Midbrain (tissue), 1 donor: ENCODE measurements around the gene PRM2.
"Not testable (repeated sequence)": the region's sequence is repeated elsewhere in the genome, so short reads cannot be mapped to it uniquely, and the experiment has no call there.

ENCODE experiments used
- DNase-seq: peaks from one replicate; lab custom pipeline; 2025; lab: John Stamatoyannopoulos, UW

PRM2 gene

DNA sequence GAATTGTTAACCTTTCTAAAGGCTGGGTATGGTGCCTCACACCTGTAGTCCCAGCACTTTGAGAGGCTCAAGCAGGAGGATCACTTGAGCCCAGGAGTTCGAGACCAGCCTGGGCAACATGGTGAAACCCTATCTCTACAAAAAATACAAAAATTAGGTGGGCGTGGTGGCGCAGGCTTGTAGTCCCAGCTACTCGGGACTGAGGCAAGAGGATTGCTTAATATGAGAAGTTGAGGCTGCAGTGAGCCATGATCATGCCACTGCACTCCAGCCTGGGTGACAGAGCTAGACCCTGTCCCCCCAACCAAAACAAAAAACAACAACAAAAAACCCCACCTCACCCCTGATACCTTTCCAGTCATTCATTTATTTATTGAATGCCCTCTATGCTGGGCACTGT lies 13.4 kb upstream of the PRM2 start:
- DNase-seq, result not testable (repeated sequence)

DNA sequence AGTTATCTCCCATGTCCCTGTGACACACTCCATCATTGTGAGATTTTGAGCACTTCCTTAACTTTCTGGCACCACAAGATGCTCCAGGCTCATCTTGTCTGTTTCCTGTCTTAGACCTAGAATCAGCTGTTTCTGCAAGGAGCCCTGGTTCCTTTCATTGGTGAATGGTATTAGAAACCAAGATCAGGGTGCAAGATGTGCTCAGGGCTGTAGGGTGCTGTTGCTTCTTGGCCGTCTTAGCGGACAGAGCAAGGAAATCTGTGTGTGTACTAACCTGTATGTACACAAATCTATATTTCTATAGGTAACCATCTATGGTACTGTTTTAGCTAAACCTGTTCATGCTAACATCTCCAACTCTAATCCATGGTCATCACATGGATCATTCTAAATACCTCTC lies 12.9 kb upstream of the PRM2 start:
- DNase-seq, result no peak

GRCh38 chr16:11285842-11286241 lies 9.6 kb upstream of the PRM2 start:
- DNase-seq, result no peak

- DNase-seq, result no peak
Observed at GRCh38 chr16:11283820-11284248, 7.6 kb upstream of the PRM2 start.

GRCh38 chr16:11280616-11281522 lies 4.6 kb upstream of the PRM2 start, which contains the start of gene PRM1:
PRM1 (minus strand) TSS chr16:11281330; CDS start chr16:11281238, 92 bp downstream.
- DNase-seq, result no peak

DNA sequence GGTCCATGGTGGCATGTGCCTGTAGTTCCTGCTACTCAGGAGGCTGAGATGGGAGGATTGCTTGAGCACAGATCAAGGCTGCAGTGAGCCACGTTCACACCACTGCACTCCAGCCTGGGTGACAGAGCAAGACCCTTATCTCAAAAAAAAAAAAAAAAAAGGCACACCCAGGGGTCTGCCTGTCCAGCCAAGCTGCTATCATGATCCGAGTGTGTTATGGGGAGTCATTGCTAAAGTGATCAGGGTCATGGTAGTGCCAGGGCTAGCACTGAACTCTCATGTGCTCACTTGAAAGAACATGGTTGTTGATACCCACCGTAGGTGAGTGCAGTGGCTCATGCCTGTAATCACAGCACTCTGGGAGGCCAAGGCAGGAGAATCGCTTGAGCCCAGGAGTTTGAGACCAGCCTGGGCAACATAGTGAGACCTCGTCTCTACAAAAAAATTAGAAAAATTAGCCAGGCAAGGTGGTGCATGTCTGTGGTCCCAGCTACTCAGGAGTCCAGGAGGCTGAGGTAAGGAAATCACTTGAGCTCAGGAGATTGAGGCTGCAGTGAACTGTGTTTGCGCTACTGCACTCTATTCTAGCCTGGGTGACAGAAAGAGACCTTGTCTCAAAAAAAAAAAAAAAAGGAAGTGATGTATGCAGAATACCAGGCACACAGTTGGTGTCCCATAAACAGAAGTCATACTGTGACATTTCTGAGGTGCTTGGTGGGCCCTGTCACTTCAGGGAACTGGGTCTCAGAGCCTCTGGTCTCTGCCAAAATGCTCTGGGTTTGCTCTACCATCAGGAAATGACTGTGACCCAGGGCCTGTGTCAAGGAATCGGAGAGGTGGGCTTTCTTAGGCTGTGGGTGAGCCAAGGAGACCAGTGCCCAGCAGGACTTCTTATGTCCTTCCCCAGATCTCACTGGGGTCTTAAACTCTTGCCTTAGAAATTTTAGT lies 2.7 kb upstream of the PRM2 start:
- DNase-seq, result no peak

DNA sequence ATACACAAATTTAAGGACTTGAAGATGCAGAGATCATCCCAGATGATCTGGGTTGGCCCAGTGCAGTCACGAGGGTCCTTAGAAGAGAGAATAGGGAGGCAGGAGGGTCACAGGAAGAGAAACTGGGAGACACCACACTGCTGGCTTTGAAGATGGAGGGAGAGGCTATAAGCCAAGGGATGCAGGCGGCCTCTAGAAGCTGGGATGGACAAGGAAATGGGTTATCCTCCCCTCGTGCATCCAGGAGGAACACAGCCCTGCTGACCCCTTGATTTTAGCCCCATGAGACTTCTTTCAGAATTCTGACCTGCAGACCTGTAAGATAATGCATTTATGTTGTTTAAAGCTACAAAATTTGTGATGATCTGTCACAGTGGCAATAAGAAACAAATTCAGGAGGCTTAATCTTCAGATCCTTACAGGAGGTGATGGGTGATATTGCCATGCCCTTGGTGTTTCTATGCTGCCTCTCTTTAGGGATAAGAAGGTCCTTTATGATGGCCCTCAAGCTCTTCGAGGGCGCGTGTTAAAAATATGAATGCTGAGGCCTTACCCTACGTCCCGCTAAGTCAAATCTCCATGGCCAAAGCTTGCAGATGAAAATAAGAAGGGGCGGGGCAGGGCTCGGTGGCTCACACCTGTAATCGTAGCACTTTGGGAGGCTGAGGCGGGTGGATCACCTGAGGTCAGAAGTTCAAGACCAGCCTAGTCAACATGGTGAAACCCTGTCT lies 1.5 kb upstream of the PRM2 start:
- DNase-seq, result no peak

DNA sequence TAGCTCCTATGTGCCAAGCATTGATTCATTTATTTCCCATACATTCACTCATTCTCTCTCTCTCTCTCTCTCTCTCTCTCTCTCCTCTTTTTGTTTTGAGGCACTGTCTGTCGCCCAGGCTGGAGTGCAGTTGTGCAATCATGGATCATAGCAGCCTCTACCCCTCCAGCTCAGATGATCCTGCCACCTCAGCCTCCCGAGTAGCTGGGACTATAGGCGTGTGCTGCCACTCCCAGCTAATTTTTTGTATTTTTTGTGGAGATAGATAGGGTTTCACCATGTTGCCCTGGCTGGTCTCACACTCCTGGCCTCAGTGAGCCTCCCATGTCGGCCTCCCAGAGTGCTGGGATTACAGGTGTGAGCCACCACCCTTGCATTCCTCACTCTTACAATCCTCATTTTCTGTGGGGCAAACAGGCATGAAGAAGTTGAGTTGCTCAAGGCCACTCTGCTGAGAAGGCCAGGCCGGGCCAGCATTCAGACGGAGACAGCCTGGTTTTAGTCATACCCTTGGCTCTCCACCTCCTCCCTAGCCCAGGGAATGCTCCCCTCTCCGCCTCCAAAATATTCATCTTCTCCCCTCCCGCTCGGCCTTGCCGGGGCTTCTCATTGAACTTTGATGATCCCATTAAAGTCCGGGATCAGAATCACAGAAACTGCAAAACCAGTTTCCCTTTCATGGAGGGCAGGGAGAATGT lies 765 bp upstream of the PRM2 start:
- DNase-seq, result no peak

DNA sequence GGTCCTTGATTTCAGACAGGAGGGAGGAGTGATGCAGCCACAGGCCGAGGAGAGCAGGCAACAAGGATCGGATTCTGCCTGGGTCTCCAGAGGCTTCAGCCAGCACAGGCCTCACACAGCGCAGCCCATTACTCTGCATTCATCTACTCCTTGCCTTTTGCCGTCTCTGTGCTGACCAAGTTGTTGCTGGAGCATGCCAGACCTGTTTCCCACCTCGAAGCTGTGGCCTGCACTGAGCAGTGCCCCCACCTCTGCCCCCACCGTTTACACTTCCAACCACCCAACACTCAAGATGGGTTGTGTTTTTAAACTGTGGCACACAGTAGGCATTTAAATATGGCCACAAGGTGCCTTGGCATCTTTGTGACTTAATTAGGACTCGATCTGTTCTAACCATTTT lies 1.3 kb downstream of the PRM2 start:
- no peak for DNase-seq

- DNase-seq, result no peak
Observed at GRCh38 chr16:11273721-11274324, 2.5 kb downstream of the PRM2 start.

- no peak for DNase-seq
Observed at GRCh38 chr16:11272921-11273720, 3.2 kb downstream of the PRM2 start, which contains the start of gene PRM3. PRM3 (minus strand) TSS chr16:11273629; CDS start chr16:11273595, 34 bp downstream.

DNA sequence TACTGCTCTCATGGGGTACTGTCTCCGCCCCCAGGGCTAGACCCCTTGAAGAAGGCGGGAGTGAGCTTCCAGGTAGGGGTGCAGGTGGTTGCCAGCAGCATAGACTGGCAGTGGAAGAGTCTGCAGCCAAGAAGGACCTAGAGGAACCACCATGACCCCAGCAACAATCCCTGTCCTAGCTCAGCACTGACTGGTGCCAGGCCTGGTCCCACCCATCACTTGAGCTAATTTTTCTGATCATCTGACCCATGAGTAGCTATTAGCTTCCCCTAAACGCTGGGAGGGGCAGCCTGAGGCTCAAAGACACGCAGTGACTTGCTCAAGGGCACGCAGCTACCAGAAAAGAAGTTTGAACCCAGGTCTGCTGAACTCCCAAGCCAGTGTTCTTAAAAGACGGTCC lies 3.8 kb downstream of the PRM2 start:
- no peak for DNase-seq

DNA sequence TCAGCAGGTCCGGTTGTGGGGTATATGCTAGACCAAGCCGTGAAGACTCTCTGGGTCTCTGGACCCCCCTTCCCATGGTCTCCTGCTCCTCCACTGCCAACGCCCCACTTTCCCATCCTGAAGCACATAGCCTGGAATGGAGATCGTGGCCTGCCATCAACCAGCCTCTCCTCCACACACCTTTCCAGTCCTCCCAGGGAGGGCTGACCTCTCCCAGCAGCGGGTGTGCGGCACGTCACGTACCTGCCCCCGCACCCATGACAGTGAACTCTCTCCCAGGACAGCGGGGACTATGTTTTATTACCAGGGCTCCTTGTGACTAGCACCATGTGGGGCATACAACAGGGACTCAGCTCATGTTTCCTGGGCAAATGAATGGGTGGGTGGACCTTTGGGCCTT lies 4.7 kb downstream of the PRM2 start:
- no peak for DNase-seq

GRCh38 chr16:11270602-11271162 lies 5.6 kb downstream of the PRM2 start:
- no peak for DNase-seq

DNA sequence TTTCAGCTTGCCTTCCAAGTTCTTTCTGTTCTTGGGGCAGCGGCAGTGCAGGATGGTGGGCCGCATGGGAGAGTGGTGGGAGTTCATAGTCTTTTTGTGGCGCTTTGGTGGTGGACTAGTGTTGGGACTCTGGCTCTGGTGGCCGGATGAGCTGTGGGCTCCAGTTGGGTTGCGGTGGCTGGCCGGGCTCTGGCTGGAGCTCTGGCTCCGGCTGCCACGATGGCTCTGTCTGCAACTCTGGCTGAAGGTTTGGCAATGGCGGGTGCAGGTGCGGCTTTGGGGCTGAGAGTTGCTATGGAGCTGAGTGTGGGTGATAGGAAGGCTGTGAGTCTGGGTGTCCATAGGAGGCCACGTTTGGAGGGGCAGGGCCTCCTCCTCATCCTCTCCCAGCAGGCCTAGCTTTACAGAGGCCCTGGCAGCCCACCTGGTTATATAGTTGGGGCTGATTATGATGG lies 7.3 kb downstream of the PRM2 start, which contains the start of gene TNP2:
TNP2 (minus strand) TSS at position 405 of the 455 bp plus-strand sequence; CDS start at position 342, 63 bp downstream.
- no peak for DNase-seq

DNA sequence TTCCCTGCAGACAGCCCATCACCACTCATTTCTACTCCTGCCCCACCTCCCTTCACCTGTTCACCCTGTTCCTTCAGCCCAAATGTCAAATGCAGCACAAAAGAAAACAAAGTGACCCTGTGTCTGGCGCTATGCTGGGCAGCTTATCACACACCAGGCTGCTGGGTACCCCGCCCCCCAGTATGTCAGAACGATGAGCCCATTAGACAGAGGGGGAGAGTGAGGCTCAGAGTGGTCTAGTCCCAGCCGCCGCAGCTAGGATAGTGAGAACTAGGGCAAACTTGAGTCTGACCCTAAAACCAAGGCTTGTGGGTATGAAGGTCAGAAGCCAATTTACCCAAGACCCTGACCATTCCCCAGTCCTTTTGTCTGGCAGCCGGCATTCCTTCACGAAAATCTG lies 11.2 kb downstream of the PRM2 start:
- no peak for DNase-seq

- DNase-seq, result no peak
Observed at GRCh38 chr16:11264155-11264832, 12.0 kb downstream of the PRM2 start.

- no peak for DNase-seq
Observed at GRCh38 chr16:11263737-11264136, 12.5 kb downstream of the PRM2 start.

- no peak for DNase-seq
Observed at GRCh38 chr16:11262915-11263314, 13.4 kb downstream of the PRM2 start.
